Activated CD4-positive, alpha-beta T cell treated with anti-CD3 and anti-CD28 coated beads for 1 hour (primary cell): ENCODE results near the gene DIAPH2.
A peak's percentile ranks its signal among the peaks of the same experiment; 100 is the strongest.

Source experiments
- DNase-seq: peaks from one replicate; pipeline ENCODE4 v3.0.0-alpha.2; 2020

Gene DIAPH2

DNA sequence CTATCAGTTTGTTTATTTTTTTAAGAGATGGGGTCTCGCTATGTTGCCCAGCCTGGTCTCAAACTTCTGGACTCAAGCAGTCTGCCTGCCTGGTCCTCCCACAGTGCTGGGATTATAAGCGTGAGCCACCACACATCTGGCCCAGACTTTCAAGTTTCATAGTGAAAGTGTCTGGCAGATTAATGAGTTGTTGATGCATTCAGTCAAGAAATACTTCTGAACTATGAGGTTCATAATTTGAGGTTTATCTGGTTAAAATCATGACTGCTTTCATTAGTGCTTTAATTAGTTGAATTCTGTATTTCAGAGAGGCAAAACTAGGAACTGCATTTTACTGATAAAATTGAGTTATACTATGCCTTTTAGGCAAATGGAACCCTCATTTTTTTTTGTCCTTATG lies 837.7 kb downstream of the DIAPH2 start:
- DNase-seq, result no peak

DNA sequence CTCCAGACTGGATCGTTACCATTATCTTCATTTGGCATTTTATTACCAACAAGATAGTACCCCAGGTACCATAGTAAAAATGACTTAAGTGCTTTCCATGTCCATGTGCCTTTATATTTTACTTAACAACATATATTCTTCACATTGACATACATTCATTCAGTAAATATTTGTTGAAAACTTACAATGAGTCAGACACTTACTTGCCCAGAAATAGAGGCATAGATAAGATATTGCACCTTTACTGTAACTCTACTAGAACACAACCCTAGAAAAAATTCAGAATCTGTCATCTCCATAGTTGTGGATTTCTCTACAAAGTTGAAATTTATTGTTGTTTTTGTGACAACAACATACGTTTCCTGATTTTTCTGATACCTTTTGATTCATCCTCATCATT lies 839.7 kb downstream of the DIAPH2 start:
- no peak for DNase-seq

DNA sequence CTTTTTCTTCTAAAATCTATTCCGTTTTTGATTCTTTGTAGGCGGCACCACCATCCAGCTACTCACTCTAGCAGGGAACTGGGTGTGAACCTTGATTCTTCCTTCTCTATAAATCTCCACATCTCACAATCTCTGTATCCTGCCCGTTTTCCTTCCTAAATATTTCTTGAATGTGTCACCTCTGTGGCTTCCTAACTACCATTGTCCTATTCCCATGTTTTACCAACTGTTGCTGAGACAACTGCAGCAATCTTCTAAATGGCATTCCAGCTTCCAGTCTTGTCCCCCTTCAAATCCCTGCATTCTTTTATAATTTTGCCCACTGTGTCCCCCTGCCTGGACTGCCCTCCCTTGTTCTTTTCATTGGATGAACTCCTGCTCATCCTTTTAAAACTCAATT lies 840.4 kb downstream of the DIAPH2 start:
- no peak for DNase-seq

DNA sequence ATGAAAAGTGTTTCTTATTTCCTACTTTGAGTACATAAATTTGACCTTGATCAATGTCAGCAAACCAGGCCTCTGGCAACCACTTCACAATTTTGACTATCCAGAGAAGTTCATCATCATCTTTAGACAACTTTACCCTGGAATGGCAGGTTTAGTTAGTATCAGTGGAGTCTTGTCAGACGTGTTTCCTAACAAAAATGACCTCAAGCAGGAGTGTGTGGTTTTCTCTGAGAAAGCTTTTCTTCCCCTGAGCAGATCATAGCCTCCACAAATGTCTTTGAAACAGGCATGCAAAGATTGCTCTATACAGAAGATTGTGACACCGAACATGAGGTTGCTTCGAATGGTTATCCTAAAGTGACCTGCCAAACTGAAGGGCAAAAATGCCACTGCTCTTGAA lies 841.3 kb downstream of the DIAPH2 start:
- no peak for DNase-seq

DNA sequence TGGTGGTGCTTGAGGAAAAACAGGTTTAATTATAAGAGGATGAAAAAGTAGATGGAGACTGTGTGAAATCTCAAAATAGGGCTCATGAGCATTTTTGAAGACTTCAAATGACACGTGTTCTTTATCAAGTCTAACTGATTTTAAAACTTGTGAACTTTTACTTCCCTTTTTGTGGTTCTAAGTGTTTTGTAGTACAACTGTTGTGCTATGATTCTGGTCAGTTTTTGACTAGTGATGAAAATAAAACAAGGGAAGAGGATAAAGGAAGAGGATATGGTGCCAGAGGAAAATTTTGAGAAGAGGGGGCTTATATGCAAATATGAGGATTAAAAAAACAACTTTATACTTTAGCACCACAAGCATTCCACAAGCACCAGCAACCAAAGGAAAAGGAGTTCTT lies 843.1 kb downstream of the DIAPH2 start:
- DNase-seq, result no peak

DNA sequence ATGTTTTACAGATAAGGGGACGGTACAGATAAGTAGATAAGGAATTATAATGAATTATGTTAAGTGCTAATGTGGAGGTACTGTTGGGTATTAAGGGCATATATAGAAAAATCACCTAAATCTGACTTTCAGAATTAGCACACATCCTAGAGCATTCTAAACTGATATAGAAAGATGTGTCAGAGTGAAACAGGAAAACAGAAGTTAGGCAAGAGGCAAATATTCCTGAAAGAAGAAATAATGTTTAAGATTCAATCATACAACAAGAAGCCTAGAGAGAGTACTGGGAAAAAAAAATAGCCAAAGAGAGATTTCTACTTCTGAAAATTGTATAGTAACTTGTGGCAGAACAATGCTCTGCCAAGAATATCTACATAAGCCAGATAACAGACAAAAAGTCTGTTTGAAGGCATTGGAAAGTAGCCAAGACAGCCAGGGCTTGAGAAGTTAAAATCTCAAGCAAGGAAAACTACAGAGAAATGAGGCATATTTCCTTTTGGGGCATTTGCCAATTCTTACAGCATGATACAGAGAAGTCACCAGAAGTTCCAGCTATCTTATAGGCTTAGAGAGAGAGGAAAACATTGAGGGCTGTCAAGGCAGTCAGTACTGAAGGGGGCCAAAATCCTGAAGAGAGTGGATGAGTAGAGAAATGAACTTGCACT lies 845.0 kb downstream of the DIAPH2 start:
- DNase-seq, result no peak

DNA sequence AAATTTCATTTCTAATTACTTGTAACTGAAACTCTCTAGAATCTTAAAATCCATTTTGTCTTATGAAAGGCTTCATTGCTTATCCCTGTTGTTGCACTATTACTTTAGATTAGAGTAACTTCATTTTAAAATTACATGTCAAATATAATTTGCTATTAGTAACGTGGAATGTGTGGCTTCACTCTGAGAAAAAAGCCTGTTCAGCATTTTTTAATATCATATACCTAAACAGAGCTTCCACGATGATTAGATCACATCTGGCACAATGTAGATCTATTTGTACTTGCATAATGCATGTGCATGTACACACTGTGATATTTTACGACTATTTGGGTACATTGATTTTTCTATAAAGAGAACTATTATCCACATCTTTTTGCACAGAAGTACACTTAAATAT lies 847.2 kb downstream of the DIAPH2 start:
- DNase-seq, result no peak

DNA sequence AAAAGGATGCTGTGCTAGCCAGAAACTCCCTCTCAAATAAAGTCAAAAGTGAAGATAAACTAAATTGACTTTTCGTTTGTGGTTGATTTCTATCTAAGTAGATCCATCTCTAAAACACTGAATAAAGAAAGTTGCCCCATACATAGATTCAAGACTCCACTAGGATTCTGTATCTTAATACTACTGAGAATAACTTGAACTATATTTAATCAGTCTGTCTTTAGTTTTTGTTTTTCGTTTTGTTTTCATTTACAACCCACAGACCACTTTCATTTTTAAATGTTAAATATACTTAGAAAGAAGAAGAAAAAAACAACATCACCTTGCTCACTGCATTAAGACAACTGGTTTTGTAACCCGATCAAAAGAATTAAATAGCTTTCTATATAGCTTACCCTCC lies 854.1 kb downstream of the DIAPH2 start:
- no peak for DNase-seq

DNA sequence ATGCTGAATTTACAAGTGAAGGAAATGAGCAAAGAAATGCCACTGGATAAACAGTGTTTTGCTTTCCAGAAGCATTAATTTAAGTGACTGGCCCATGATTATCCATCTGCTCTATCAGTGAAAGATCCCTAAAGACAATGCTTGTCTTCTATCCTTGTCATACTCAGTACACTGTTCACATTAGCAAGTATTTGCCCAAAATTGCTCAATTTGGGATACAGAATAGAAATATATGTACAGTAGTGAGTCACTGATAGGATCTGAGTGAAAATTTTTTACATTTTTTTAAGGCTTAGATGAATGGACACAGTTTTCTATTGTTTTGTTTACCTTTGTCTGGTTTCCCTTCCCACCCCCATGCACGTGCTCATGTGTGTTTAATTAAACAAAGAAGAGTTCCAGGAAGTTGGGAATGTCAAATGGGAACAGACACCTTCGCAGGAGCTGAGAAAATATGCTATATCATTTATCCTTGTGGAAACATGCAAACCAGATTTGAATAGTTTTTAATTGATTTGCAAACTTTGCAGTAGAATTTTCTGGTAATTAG lies 855.4 kb downstream of the DIAPH2 start:
- no peak for DNase-seq

DNA sequence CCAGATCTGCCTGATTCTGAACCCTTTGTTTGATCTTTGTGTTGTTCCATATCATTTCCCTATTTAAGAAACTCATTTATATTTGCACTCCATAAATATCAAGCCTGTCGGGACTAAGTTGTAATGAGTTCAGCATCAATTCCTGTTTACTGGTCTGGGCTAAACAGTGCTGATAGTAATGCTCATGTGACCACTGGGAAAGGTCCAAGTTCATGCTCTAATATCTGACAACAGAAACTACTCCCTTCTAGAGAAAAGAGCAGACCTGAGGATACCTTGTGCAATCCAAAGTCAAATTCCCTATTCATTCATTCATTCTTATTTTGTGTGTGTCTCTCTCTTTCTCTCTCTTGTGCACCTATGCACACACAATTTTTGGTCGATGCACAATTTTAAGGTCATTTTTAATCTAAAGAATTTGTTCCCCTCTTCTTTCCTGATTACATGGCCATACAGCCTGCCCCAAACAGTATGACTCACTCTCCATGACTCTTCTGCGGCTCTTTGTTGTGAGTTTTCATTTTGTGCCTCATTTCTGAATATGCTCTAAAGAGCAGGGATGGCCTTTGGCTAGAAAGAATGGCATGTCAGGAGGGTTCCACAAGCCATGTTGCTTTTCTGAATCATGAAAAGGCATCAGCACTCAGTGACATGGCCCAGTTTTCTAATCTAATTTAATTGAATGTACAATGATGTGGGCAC lies 863.4 kb downstream of the DIAPH2 start:
- DNase-seq, result no peak

DNA sequence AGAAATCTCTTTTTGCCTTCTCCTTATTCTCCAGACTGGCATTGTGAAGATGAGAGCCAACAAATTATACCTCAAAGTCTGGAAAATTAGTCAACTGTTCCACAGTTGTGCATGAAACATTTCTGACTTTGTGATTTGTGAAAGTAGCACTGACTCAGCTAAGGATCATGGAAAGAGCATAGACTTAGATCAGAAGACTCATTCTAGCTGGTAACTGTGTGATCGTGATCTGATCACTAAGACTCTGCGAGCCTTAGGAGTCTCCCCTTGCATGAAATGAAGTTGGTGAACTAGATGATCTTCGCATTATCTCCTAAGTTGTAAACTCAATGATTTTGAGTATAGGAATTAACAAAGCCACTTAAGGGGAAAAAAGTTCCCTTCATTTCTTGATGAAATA lies 867.2 kb downstream of the DIAPH2 start:
- no peak for DNase-seq

DNA sequence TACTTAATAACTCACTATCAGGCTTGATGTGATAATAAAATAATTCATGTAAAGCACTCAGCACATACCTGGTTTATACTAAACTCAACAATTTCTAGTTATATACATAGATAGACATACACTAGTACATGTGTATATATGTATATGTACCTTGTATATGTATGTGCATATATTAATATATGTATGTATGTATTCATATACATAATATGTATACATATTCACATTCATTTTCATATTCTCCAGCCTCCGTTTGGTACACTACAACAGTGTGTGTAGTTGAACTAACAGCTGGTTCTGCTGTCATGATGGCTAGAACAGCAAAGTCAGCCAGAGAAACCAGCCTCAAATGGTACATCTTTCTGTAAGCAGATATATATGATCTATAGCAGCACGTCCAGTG lies 869.2 kb downstream of the DIAPH2 start:
- DNase-seq, result no peak

DNA sequence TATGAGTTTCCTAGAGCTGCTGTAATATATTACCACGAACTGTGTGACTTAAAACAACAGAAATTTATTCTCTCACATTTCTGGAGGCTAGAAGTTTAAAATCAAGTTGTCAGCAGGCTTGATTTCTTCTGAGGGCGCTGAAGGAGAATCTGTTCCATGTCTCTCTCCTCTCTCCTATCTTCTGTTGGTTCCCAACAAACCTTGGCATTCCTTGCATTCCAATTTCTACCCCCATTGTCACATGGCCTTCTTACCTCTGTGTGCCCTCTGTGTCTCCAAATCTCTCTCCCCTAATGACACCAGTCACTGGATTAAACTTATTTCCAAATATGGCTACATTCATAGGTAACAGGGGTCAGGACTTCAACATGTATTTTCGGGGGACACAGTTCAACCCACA lies 871.7 kb downstream of the DIAPH2 start:
- no peak for DNase-seq

DNA sequence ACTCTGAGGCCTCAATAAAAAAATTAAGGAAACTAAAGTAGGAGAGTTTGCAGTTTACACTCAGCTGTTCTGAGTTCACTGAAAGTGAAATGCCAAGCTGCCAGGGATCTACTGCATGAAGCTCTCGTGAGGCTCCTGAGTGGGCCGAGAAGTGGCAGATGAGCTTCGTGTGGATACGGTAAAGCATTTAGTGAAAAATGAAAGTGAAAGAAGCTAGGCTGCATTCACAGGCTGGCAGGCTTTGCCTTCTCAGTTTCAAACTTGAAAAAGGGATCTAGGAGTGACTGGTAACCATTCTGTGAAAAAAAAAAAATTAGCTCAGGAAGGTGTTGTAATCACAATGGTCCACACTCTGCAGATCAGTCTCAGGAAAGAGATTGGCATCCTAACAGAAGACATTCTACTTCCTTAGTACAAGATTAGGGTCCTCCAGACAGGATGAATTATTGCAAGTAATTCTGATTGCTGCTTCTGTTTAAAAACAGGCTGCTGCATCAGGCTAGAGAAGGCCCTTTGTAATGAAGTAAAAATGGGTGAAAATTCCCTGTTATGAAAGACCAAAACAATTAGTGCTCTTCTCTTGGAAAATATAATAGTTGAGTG lies 879.0 kb downstream of the DIAPH2 start:
- peak; percentile 14 for DNase-seq

DNA sequence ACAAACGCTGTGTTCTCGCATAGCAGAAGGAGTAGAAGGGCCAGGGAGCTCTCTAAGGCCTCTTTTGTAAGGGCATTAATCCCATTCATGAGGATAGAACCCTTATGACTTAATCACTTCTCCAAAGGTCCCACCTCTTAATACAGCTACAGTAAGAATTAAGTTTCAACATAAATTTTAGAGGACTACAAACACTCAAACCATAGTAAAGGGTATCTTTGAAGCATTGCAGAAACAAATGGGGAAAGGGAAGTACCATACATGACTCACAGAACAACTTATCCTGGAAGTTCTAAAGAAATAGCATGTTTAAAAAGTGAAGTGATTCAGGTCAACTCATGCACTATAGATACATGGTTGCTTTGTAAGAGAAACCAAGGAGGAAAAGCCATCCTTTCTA lies 879.9 kb downstream of the DIAPH2 start:
- DNase-seq, result no peak

DNA sequence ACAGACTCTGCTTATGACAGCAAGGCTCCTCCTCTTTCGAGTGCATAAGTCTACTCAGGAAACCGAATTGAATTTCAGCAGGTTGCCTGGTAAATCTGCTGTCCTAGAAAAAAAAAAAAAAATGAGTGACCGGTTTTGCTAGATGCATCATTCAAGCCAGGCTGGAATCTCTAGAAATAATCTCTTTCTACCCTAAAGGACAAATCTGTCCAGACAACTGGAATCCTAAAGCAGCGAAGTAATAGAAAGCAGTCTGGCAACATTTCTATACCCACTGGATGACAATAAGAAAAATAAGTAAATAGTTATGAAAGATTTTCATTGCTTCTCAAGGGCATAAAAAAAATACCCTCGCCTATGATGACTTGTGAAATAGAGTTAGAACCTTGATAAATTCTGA lies 902.5 kb downstream of the DIAPH2 start:
- no peak for DNase-seq

DNA sequence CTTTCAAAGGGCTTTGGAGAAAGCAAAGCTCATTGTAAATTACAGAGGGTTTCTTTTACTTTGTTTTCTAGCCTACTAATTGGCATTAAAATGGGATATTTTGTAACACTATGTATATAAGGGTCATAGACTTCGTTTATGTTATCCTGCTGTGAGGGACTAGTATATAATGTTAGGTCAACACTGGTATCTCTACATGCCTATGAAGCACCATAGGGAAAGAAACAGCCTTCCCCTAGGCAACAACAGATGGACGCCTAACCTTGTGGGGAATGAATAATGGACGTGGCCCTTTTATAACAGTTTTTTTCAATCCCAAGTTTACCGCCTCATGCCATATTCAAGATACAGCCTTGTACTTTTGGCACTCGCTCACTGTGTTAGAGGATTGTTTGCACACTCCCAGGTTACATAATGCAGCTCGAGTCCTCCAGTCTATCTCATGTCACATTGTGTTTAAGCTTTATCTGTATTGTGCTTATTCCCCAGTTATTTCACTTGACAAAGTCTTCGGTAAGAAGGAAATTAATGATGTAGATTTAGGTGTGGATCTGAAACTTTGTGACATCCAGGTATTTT lies 910.1 kb downstream of the DIAPH2 start:
- no peak for DNase-seq

DNA sequence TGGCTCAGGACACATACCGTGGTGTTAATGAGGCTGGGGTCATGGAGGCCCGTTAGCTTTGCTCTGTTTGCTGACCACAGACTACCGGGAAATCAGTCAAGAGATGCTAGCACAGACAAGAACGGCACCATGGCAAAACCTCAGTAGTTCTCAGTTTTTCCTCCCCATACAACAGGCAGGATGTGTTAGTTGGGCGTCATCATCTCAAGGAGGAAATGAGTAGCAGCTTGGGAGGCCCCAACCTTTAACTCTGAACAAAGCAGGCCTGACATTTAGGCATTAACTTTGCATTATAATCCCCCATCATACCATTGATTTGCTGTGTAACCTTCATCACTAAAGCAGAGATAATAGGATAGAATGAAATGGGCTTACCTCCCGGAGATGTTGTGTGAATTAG lies 913.3 kb downstream of the DIAPH2 start:
- DNase-seq, result no peak

DNA sequence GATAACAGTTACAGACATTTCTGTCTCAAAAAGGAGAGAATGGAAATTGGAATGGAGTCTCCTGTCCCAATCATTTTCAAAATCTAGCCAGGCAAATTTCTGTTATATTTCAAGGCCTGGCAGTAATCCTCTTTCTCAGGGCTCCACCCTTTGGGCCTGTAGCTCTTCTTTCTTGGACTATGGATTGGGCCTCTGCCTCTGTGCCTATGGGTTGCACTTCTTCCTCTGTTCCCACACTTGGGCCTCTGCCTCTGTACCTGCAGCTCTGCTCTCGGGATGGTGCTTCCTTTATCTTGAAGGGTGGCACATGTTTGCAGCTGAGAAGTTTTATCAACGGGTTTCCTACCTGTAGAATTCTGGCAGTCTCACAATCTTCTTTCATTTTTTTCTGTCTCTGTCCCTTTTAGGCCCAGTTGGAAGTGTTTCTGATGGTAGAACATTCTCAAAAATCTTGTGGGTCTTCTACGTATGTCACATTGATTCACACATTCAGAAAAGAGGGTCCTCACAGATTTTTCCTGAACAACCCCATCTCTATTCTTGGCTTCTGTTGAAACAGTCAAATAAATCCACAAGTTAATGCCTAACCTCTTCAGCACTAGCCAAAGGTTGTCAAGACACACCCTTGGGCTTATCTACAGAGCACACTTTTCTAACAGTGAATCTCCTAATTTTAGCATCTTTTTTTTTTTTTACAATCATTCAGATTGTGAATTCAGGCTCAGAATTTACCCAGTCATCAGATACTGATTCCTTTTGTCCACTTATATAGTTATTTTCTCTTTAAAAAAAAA lies 918.0 kb downstream of the DIAPH2 start:
- no peak for DNase-seq

DNA sequence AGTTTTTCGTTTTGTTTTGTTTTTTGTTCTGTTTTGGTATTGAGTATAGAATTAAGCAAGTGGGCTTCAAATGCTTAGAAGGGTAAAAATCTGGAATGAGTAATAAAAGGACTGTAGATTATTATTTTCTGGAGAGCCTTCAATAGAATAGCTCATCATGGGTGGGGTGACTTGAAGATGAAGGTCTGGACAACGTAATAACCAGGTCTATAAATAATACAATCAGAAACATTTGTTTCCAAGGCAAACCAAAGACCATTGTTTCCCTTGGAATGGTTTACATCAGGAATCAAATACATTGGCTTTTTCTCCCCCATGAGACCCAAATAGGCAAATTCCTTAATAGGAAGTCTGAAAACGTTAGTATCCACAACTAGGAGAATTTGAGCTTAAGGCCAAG lies 920.6 kb downstream of the DIAPH2 start:
- DNase-seq, result no peak

DNA sequence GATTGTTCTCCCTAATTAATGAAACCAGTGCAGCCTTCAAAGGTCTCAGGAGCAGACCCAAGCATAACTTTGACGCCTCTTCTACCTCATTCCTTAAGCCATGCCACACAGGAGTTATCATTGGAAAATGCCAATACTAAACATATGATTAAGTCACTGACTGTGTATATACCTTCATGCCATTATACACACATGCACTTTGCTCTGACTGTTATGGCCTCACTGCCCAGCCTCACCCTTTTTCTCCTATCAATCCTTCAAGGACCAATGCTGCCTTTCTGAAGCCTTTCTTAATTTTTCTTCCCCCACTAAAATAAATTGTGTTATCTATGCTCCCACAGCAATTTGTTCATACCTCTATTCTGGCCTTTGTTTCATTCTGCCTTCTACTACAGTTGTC lies 924.7 kb downstream of the DIAPH2 start:
- no peak for DNase-seq

DNA sequence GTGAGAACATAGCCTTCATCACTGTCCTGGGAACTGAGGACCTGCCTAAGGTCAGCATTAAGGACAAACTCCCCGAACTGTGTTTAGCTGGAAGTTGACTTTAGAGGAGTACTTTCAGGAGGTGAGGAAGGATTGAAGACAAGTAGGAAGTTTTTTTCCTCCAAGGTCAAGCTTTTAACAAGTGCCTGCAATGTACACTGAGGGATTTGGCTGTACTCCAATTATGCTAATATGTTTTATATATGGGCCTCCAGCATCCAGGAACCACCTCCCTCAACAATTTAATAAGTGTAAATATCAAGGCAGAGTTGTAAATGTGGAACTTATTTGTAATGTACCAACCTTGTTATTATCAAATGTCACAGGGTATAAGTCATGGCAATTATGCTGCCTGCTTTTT lies 925.3 kb downstream of the DIAPH2 start:
- DNase-seq, result no peak

DNA sequence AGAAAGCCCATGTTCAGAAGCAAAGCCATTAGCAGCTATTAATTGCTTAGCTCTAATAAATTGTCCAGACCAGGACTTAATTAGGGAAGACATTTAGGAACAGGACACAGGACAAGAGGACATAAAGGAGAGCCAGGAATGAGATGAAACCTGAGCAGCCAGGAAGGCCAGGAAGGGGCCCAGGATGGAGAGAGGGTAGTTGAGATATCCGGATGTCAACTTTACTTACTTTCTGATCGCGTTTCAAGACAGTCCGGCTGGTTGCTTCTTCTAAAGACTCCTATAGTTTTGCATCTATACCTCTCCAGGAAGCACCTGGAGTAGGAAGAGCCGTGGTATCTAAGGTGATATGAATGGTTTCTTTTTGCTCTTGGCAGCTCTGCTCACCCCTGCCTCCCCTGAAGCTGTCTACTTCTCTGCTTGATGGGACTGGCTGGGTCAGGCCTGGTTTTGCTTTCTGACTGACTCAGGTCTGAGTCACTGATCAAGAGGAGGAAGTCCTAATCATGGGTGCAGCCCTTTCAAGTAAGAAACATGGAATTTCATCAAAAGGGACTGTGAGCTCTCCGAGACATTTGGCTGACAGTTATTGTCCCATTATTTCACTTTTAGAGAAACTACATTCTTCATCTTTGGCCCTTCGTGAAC lies 932.4 kb downstream of the DIAPH2 start:
- DNase-seq, result no peak
